ENCODE measurements around the gene NUDT21. TPM values are rescaled to one million over a fixed set of nuclear protein-coding genes. Genes with fewer than 3 reads are reported as not detected.

The NUDT21 gene
- polyA plus RNA-seq, 3 donors, result 33.0 to 65.0 (median 55.9) TPM

DNA sequence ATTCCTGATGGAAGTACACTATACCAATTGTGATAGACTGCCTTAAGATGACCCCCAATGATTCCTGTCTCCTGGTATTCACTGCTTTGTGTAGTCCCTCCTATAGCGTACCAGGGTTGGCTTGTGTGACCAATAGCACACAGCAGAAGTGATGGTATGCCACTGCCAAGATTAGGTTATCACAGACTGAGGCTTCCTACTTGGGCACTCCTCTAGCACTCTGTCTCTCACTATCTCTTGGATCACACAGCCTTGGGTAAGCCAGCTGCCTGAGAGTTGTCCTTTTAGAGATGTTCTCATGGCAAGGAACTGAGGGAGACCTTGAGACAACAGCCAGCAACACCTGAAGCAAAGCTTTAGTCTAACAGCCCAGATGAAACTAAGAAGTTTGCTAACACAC, 13.1 kb downstream of the NUDT21 start:
- no peaks in the 10 kb centered on the region for H3K9me3 Mint-ChIP-seq
- no peaks in the 10 kb centered on the region for H3K9me3 ChIP-seq (replicated peaks in 1 of 2; ENCODE audit: control insufficient read depth in 1 of 2, insufficient read depth in 1 of 2, low read length in 2 of 2)
- H3K9ac ChIP-seq (ENCODE audit: insufficient read depth, low read length, poor library complexity, severe bottlenecking), result no peak overlapping the region
- H3K27me3 Mint-ChIP-seq (ENCODE audit: low read depth in 3 of 3), result peaks cover 0 to 3% (median 0%) of the 10 kb centered on the region in 3 donors
- no peak overlapping the region for H3K4me3 ChIP-seq (replicated peaks in 1 of 3; ENCODE audit: low read depth in 2 of 3, low read length in 3 of 3)
- H3K36me3 Mint-ChIP-seq, result peaks cover 70 to 78% of the 10 kb centered on the region in 2 donors
- H3K4me3 Mint-ChIP-seq, result no peak overlapping the region
- H3K4me1 Mint-ChIP-seq, result no peaks in the 10 kb centered on the region
- H3K27me3 ChIP-seq (ENCODE audit: control insufficient read depth in 2 of 2, insufficient read depth in 2 of 2, low read length in 2 of 2), result no peaks in the 10 kb centered on the region
- H3K27ac Mint-ChIP-seq, result peak overlapping the region in 1 of 7 donors; percentile 31
- 83% methylated on average over 1 of the region's 1 CpG for WGBS (ENCODE audit: insufficient coverage)
- intact Hi-C loops (cut with micrococcal nuclease), result no loop called here
- no peak overlapping the region for H3K27ac ChIP-seq (ENCODE audit: low read depth in 1 of 2, low read length in 2 of 2)
- H3K4me2 ChIP-seq (replicated peaks; ENCODE audit: extremely low read depth, low read length, poor library complexity, severe bottlenecking), result no peak overlapping the region
- no peak for DNase-seq
- H2AFZ ChIP-seq (ENCODE audit: insufficient read depth, low read depth, low read length, poor library complexity, severe bottlenecking), result no peak overlapping the region
- TF ChIP-seq CTCF (IDR thresholded peaks at IDR 0.05), result no peak
- peaks cover 3% of the 10 kb centered on the region for H3K79me2 ChIP-seq (ENCODE audit: insufficient read depth, low read length)
- no peaks in the 10 kb centered on the region for H3K4me1 ChIP-seq (ENCODE audit: control insufficient read depth in 1 of 2, insufficient read depth in 2 of 2, low read length in 2 of 2)
- peaks cover 66 to 88% of the 10 kb centered on the region in 2 donors for H3K36me3 ChIP-seq (replicated peaks in 1 of 2; ENCODE audit: control insufficient read depth in 1 of 2, insufficient read depth in 2 of 2, low read length in 2 of 2)
- no peaks in the 10 kb centered on the region for H4K20me1 ChIP-seq (ENCODE audit: insufficient read depth, low read length)

- Histone ChIP-seq H3K9ac (ENCODE audit: insufficient read depth, low read length, poor library complexity, severe bottlenecking) (no peak overlapping the region), H3K27me3 (ENCODE audit: control insufficient read depth in 2 of 2, insufficient read depth in 2 of 2, low read length in 2 of 2) (no peaks in the 10 kb centered on the region), H3K79me2 (ENCODE audit: insufficient read depth, low read length) (no peaks in the 10 kb centered on the region), H3K36me3 (replicated peaks in 1 of 2; ENCODE audit: control insufficient read depth in 1 of 2, insufficient read depth in 2 of 2, low read length in 2 of 2) (peaks cover 75 to 88% of the 10 kb centered on the region in 2 donors), H2AFZ (ENCODE audit: insufficient read depth, low read depth, low read length, poor library complexity, severe bottlenecking) (no peak overlapping the region), H3K27ac (ENCODE audit: low read depth in 1 of 2, low read length in 2 of 2) (no peak overlapping the region), H3K9me3 (replicated peaks in 1 of 2; ENCODE audit: control insufficient read depth in 1 of 2, insufficient read depth in 1 of 2, low read length in 2 of 2) (no peaks in the 10 kb centered on the region), H3K4me1 (ENCODE audit: control insufficient read depth in 1 of 2, insufficient read depth in 2 of 2, low read length in 2 of 2) (no peaks in the 10 kb centered on the region), H3K4me2 (replicated peaks; ENCODE audit: extremely low read depth, low read length, poor library complexity, severe bottlenecking) (no peak overlapping the region), H4K20me1 (ENCODE audit: insufficient read depth, low read length) (no peaks in the 10 kb centered on the region), H3K4me3 (replicated peaks in 1 of 3; ENCODE audit: low read depth in 2 of 3, low read length in 3 of 3) (no peak overlapping the region)
- H3K27me3 Mint-ChIP-seq (ENCODE audit: low read depth in 3 of 3), result peaks cover 0 to 3% (median 0%) of the 10 kb centered on the region in 3 donors
- no peaks in the 10 kb centered on the region for H3K9me3 Mint-ChIP-seq
- H3K27ac Mint-ChIP-seq, result no peak overlapping the region
- DNase-seq, result no peak
- no peak overlapping the region for H3K4me3 Mint-ChIP-seq
- H3K4me1 Mint-ChIP-seq, result no peaks in the 10 kb centered on the region
- intact Hi-C loops (cut with micrococcal nuclease), result no loop called here
- peaks cover 69 to 77% of the 10 kb centered on the region in 2 donors for H3K36me3 Mint-ChIP-seq
- no peak for TF ChIP-seq CTCF (IDR thresholded peaks at IDR 0.05)
These were observed 14.9 kb downstream of the NUDT21 start for GRCh38 chr16:56436258-56436657.
